Fibroblast of the conjunctiva (primary cell): ENCODE data around the gene PRKD2.

ENCODE experiments used
- DNase-seq: peaks from one replicate; pipeline ENCODE4 v3.0.0-alpha.2; 2010; ENCODE audit warnings: low read depth

Gene PRKD2

GRCh38 chr19:46741447-46741846 lies 24.5 kb upstream of the PRKD2 start:
- no peak for DNase-seq

- no peak for DNase-seq
Observed at GRCh38 chr19:46739290-46739771, 22.4 kb upstream of the PRKD2 start.

- DNase-seq, result no peak
Observed at GRCh38 chr19:46737761-46738171, 20.9 kb upstream of the PRKD2 start.

- no peak for DNase-seq
Observed at GRCh38 chr19:46737298-46737654, 20.4 kb upstream of the PRKD2 start.

GRCh38 chr19:46736531-46737297 lies 19.8 kb upstream of the PRKD2 start:
- DNase-seq, result no peak

GRCh38 chr19:46733690-46734292 lies 16.9 kb upstream of the PRKD2 start:
- no peak for DNase-seq

- no peak for DNase-seq
Observed at GRCh38 chr19:46732966-46733689, 16.2 kb upstream of the PRKD2 start.

- DNase-seq, result no peak
Observed at GRCh38 chr19:46732172-46732938, 15.4 kb upstream of the PRKD2 start.

GRCh38 chr19:46731584-46731983 lies 14.7 kb upstream of the PRKD2 start:
- no peak for DNase-seq

GRCh38 chr19:46731007-46731501 lies 14.1 kb upstream of the PRKD2 start:
- DNase-seq, result no peak

- DNase-seq, result no peak
Observed at GRCh38 chr19:46730595-46730994, 13.7 kb upstream of the PRKD2 start.

GRCh38 chr19:46730187-46730586 lies 13.3 kb upstream of the PRKD2 start:
- no peak for DNase-seq

GRCh38 chr19:46729696-46730095 lies 12.8 kb upstream of the PRKD2 start:
- DNase-seq, result no peak

- peak; percentile 35 for DNase-seq
Observed at GRCh38 chr19:46728693-46729339, 11.9 kb upstream of the PRKD2 start.

GRCh38 chr19:46728208-46728607 lies 11.3 kb upstream of the PRKD2 start:
- no peak for DNase-seq

- no peak for DNase-seq
Observed at GRCh38 chr19:46727757-46728156, 10.8 kb upstream of the PRKD2 start.

- DNase-seq, result no peak
Observed at GRCh38 chr19:46726971-46727501, 10.1 kb upstream of the PRKD2 start.

GRCh38 chr19:46726551-46726950 lies 9.6 kb upstream of the PRKD2 start:
- no peak for DNase-seq

GRCh38 chr19:46725859-46726393 lies 9.0 kb upstream of the PRKD2 start:
- DNase-seq, result no peak

- no peak for DNase-seq
Observed at GRCh38 chr19:46725036-46725820, 8.3 kb upstream of the PRKD2 start.
